GM12874 (cell line): ENCODE results near the gene ARHGEF4.

ENCODE experiments used
- CTCF ChIP-seq: IDR thresholded peaks from 2 replicates; pipeline ENCODE4 v1.5.1; 2011; ENCODE audit warnings: low read depth, mild to moderate bottlenecking, control low read depth, low read length, moderate library complexity; ENCODE audit not compliant: insufficient read depth

ARHGEF4 gene

GRCh38 chr2:131048641-131049040 lies 211.9 kb downstream of the ARHGEF4 start:
- no peak for TF ChIP-seq CTCF

- TF ChIP-seq CTCF: no peak
These were observed 212.5 kb downstream of the ARHGEF4 start for GRCh38 chr2:131049150-131049718.

- TF ChIP-seq CTCF: no peak
These were observed 214.2 kb downstream of the ARHGEF4 start for GRCh38 chr2:131050896-131051295.

- no peak for TF ChIP-seq CTCF
These were observed 216.1 kb downstream of the ARHGEF4 start for GRCh38 chr2:131052741-131053263.

DNA sequence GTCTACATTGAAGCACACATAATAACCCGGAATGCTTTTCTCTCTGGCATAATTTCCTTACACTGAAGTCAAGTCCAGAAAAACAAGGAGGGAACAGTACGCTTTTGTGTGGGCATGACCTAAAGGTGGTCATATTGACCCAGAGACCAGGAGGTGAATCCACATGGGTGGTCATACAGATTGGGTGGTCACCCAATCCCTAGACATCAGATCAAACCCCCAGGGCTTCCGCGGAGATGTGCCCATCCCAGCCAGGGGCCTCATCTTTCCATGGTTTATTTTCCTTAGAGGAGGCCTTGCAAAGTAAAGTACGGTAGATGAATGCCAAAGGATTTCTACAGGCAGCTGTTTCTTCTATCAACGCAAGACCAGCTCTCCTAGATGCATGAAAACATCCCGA lies 217.8 kb downstream of the ARHGEF4 start:
- no peak for TF ChIP-seq CTCF

- TF ChIP-seq CTCF: no peak
These were observed 218.7 kb downstream of the ARHGEF4 start for GRCh38 chr2:131055169-131056065.

GRCh38 chr2:131056204-131056931 lies 219.7 kb downstream of the ARHGEF4 start:
- TF ChIP-seq CTCF: no peak
